Osteoblast (primary cell): ENCODE results near the gene GDF7. TPM values are rescaled to one million over a fixed set of nuclear protein-coding genes. Genes with fewer than 3 reads are reported as not detected.
A peak's percentile ranks its signal among the peaks of the same experiment; 100 is the strongest.

Experiments used
- DNase-seq: peaks from one replicate; pipeline ENCODE4 v3.0.0; 2011; ENCODE audit warnings: low spot score, mixed read lengths; ENCODE audit not compliant: insufficient read length; ENCODE audit errors: missing footprints
- H2AFZ ChIP-seq: 2 replicates; pipeline ENCODE4 v1.6.0; 2011; ENCODE audit warnings: mild to moderate bottlenecking, low read length
- H3K27ac ChIP-seq: 2 replicates; pipeline ENCODE4 v1.5.1; 2011; ENCODE audit warnings: mild to moderate bottlenecking, low read depth, low read length, moderate library complexity
- H3K27me3 ChIP-seq: 2 replicates; pipeline ENCODE4 v1.6.0; 2012; ENCODE audit warnings: mild to moderate bottlenecking, control low read depth, inconsistent platforms, low read length, moderate library complexity; ENCODE audit not compliant: insufficient read depth
- H3K36me3 ChIP-seq: 2 replicates; pipeline ENCODE4 v1.5.1; 2011; ENCODE audit warnings: mild to moderate bottlenecking, low read length, control low read depth, moderate library complexity; ENCODE audit not compliant: insufficient read depth
- H3K4me1 ChIP-seq: 2 replicates; pipeline ENCODE4 v1.5.1; 2011; ENCODE audit warnings: mild to moderate bottlenecking, low read length, control low read depth, moderate library complexity; ENCODE audit not compliant: insufficient read depth
- H3K4me2 ChIP-seq: 2 replicates; pipeline ENCODE4 v1.6.0; 2011; ENCODE audit warnings: mild to moderate bottlenecking, low read length; ENCODE audit not compliant: insufficient read depth
- H3K4me3 ChIP-seq: fragments of 200-600 bp; sonication (generic); 3 replicates; pipeline ENCODE4 v1.5.1; 2012; ENCODE audit warnings: mild to moderate bottlenecking, low read length, inconsistent platforms; ENCODE audit not compliant: insufficient read depth
- H3K79me2 ChIP-seq: 2 replicates; pipeline ENCODE4 v1.6.0; 2012; ENCODE audit warnings: mild to moderate bottlenecking, low read length, control low read depth, inconsistent platforms; ENCODE audit not compliant: insufficient read depth
- H3K9me3 ChIP-seq: 2 replicates; pipeline ENCODE4 v1.5.1; 2011; ENCODE audit warnings: low read depth, low read length, control low read depth
- H4K20me1 ChIP-seq: 2 replicates; pipeline ENCODE4 v1.6.0; 2012; ENCODE audit warnings: mild to moderate bottlenecking, low read length, control low read depth; ENCODE audit not compliant: insufficient read depth
- total RNA-seq: library from RNA; depleted of rRNA; stranded (reverse); fragments of >200 nt; gene quantifications from 2 replicates; pipeline ENCODE4 v1.2.3, GENCODE V29; 2012
- TF ChIP-seq, protein P1 (sequence below): IDR thresholded peaks from 2 replicates; pipeline ENCODE4 v1.5.1; 2011; ENCODE audit warnings: mild to moderate bottlenecking, low read depth, low read length, moderate library complexity; ENCODE audit errors: extremely low read depth

GDF7 gene
- total RNA-seq, 1 donor, result not detected

GRCh38 chr2:20641123-20641985, 25.6 kb upstream of the GDF7 start:
- Histone ChIP-seq H3K36me3 (peaks cover 34% of the 10 kb centered on the region), H3K4me1 (peaks cover 11% of the 10 kb centered on the region), H3K27me3 (no peaks in the 10 kb centered on the region), H4K20me1 (peaks cover 29% of the 10 kb centered on the region), H2AFZ (no peak overlapping the region), H3K4me3 (no peak overlapping the region), H3K79me2 (peaks cover 22% of the 10 kb centered on the region), H3K4me2 (no peak overlapping the region), H3K9me3 (no peaks in the 10 kb centered on the region), H3K27ac (peak overlapping the region; percentile 78)
- DNase-seq, result peak; percentile 97
- TF ChIP-seq, protein P1, sequence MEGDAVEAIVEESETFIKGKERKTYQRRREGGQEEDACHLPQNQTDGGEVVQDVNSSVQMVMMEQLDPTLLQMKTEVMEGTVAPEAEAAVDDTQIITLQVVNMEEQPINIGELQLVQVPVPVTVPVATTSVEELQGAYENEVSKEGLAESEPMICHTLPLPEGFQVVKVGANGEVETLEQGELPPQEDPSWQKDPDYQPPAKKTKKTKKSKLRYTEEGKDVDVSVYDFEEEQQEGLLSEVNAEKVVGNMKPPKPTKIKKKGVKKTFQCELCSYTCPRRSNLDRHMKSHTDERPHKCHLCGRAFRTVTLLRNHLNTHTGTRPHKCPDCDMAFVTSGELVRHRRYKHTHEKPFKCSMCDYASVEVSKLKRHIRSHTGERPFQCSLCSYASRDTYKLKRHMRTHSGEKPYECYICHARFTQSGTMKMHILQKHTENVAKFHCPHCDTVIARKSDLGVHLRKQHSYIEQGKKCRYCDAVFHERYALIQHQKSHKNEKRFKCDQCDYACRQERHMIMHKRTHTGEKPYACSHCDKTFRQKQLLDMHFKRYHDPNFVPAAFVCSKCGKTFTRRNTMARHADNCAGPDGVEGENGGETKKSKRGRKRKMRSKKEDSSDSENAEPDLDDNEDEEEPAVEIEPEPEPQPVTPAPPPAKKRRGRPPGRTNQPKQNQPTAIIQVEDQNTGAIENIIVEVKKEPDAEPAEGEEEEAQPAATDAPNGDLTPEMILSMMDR, result no peak

- Histone ChIP-seq H3K4me2 (no peak overlapping the region), H2AFZ (no peak overlapping the region), H4K20me1 (peaks cover 33% of the 10 kb centered on the region), H3K4me3 (no peak overlapping the region), H3K4me1 (peaks cover 11% of the 10 kb centered on the region), H3K79me2 (peaks cover 31% of the 10 kb centered on the region), H3K27ac (peak overlapping the region; percentile 48), H3K36me3 (peaks cover 33% of the 10 kb centered on the region), H3K27me3 (no peaks in the 10 kb centered on the region), H3K9me3 (no peaks in the 10 kb centered on the region)
- DNase-seq, result peak; percentile 98
- TF ChIP-seq, protein P1, result peak; percentile 86
These were observed 24.6 kb upstream of the GDF7 start for GRCh38 chr2:20642055-20642971.

GRCh38 chr2:20643060-20643459, 23.9 kb upstream of the GDF7 start:
- TF ChIP-seq, protein P1, result no peak
- Histone ChIP-seq H3K4me1 (peaks cover 11% of the 10 kb centered on the region), H2AFZ (no peak overlapping the region)

More at GRCh38 chr2:20643060-20643459, 23.9 kb upstream of the GDF7 start:
- Histone ChIP-seq H4K20me1 (peaks cover 39% of the 10 kb centered on the region), H3K36me3 (peaks cover 27% of the 10 kb centered on the region), H3K79me2 (peaks cover 39% of the 10 kb centered on the region), H3K9me3 (no peaks in the 10 kb centered on the region), H3K4me2 (no peak overlapping the region), H3K4me3 (no peak overlapping the region), H3K27me3 (no peaks in the 10 kb centered on the region), H3K27ac (no peak overlapping the region)
- no peak for DNase-seq
